GDM1 (cell line): ENCODE data around the gene RHOBTB3.
A peak's percentile ranks its signal among the peaks of the same experiment; 100 is the strongest.
"Not testable (repeated sequence)": the region's sequence is repeated elsewhere in the genome, so short reads cannot be mapped to it uniquely, and the experiment has no call there.

Source experiments
- DNase-seq: peaks from one replicate; lab custom pipeline; 2025; lab: John Stamatoyannopoulos, UW

Gene RHOBTB3

GRCh38 chr5:95713246-95713645 is 17.9 kb upstream of the RHOBTB3 start:
- DNase-seq: not testable (repeated sequence)

DNA sequence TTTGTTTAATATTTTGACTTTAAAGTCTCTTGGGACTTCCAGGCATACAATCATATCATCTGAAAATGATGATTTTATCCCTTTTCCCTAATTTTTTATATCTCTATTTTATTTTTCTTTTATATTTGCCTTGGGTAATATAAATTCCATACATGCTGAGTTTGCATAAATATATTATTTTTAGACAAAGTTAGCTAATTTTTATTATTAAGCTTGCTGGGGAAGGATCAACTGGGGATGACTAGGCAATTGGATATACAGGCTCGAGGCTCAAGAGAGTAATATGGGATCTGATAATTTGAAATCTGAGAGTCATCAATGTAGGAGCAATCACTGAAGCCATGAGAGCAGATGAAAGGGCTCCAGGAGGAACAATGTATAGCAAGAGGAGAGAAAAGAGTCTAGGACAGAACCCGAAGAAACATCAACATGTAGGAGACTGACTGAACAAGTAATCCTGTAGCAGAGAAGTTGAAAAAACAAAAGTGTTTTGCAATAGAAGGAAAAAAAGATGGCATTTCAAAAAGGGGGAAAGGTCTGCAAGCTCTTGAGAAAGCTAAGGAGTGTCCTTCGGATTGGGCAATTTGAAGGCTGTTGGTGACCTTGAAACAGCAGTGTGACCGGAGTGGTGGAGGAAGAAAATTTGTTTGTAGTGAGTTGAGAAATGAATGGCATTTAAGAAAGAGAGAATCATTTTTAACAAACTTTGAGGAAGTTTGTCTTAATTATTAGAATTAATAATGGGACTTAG is 17.0 kb upstream of the RHOBTB3 start:
- DNase-seq: no peak

DNA sequence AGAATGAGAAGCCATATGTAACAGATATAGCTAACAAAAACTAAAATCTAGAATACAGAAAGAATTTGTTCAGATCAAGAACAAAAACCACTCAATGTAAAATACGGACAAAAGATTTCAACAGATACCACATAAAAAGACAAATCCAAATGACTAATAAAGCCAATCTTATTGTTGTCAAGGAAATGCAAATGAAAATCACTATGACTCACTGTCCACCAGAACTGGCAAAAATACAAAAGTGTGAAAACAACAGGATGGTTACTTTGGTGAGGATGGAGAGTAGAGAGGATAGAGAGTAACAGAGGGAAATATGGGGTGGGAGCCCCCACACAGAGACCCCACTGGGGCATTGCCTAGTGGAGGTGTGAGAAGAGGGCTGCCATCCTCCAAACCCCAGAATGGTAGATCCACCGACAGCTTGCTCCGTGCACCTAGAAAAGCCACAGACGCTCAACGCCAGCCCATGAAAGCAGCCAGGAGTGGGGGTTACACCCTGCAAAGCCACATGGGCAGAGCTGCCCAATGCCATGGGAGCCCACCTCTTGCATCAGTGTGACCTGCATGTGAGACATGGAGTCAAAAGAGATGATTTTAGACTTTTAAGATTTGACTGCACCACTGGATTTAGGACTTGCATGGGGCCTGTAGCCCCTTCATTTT is 15.2 kb upstream of the RHOBTB3 start:
- no peak for DNase-seq

DNA sequence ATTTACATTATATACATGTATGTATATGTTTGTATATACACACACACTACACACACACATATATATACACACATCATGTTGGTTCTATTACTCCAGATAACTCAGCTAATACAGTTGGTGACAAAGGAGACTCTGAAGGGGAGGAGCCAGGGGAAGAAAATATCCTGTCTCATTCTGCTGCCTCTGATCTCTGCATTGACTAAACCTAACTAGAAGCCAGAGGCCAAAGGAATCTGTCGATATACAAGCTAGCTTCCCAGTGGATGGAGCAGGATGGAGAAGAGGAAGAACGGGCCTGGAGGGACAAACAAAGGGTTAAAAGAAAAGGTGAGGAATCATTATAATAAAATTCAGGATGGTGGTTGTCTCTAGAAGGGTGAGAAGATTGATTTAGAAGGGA is 13.7 kb upstream of the RHOBTB3 start:
- no peak for DNase-seq

DNA sequence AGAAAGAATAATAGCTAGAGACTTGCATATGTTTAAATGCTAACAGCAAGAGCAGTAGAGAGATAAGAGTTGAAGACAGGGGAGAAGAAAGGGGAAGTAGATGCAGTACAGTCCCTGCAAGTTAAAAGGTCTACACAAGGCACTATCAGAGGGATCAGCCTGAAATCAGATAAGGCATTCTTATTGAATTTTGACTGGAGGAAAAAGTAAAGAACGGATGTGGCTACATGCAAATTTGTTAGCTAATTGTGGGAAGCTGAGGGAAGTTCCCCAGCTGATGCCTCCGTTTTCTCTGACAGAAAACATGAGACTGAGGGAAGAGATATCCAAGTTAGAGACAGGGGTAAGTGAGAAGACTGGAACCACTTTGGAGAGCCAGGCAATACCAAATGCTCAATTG is 12.9 kb upstream of the RHOBTB3 start:
- DNase-seq: peak; percentile 50

GRCh38 chr5:95718738-95719137 is 12.4 kb upstream of the RHOBTB3 start:
- DNase-seq: no peak

DNA sequence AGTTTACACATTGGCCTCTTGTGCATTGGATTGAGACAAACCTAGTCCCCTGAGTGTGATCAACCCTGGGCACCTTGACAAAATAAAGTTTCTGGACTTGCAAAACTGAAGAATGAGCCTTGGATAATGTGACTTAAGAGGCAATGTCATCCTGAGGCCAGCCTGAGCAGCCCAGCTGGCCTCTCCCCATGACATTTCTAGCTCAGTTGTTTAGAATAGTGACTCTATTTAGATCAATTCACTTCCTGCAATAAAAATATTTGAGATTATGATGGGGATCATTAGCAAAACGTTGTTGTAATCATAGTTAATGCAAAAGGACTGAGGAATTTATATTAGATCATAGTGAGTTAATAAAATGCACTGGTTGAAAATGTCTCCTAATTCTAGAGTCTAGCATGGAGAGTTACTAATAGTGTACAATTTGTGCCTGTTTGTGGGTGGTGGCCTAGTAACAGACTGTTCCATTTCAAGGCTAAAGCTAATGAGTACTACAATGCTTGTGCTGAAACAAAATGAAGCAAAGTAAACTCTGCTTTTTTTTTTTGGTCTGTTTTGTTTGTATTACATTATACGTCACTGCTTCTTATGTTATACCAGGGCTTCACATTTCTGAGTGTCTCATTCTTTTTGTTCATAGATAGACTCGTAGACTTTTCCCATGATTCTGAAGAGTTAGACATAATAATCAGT is 10.9 kb upstream of the RHOBTB3 start:
- DNase-seq: no peak

DNA sequence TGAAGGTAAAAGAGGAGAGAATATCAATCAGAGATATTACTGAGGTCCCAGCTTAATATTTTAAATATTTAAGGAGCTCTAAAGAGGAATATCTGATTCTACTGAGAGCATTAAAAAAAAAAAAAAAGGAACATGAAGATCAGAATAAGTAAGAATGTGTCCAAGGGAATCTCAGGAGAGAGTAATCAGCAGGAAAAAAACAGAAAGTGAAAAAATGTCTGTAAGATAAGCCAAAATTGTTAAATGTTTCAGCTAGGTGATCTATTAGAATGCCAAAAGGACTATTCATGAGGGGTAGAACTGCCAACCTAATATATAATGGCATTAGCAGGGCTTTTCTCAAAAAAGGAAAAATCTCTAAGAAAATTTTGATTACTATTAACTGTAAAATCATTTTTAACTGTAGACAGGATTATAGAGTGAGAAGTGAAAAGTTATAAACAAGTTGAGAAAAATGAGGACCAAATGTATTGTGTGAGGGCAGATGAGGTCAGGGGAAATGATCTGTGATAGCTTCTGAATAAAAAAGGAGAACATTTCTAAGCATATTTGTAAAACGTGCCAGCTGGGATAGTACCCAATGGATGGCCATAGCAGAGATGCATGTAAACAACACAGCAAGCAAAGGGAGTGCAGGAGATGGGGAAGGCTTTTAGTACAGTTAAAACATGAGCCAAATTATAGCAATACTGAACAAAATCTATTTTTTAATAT is 9.4 kb upstream of the RHOBTB3 start:
- DNase-seq: no peak

DNA sequence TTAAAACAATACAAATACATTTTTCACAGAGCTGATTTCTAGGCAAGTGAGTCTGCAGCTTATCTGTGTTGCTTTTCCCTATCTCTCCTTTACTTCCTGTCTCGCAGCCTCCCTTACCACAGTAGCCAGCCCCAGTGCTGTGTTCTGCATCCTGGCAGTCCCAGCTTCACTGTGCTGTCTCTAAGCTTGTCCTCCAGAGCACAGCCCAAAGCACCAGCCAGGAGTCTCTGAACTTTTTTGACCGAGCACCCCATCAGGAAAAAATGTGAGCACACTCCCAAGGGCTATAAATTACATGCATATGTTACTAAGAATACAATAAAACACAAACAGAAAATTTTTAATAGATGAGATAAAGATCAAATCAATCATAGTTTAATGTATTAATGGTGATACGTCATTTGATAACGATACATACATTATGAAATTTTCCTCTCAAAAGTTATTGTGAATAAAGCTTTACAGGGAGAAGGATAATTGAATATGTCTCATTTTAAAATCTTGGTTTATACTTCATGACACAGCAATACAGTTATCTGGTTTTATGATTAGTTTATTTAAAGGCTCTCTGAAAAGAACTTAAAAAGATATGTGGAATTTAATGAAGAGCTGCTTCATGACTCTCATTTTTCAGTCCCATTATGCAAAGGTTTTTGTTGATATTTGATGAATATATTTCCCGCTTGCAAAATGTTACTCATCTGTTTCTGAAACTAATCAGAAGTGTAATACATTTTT is 7.3 kb upstream of the RHOBTB3 start:
- no peak for DNase-seq

DNA sequence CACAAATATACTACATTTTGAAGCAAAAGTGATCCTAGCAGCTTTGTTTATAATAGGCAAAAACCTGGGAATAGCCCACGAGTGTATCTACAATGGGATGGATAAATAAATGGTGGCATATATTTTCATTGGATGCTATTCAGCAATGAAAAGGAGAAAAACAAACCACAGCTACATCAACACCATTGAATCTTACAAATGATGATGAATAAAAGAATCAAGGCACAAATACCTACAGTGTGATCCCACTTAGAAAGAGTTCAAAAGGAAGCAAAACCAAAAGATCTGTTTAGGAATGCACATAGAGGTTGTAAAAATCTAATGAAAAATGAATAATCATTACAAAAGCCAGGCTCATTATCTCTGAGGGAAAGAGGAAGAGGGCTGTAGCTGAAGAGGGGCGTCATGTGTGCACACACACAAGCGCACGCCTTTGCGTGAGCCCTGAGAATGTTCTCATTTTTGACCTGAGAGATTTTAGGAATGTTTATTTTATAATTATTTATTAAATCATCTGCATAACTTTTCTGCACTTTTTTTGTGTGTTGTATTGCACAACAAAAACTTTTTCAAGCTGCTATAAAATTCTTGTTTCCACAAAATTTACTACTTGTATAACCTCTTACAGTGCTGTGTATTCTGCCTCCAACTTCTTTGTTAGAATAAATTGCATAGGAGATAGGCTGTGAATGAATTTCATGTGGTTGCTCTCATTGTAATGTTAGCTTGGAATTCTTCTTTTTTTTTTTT is 5.9 kb upstream of the RHOBTB3 start:
- DNase-seq: no peak

GRCh38 chr5:95725937-95726810 is 5.0 kb upstream of the RHOBTB3 start:
- DNase-seq: no peak

DNA sequence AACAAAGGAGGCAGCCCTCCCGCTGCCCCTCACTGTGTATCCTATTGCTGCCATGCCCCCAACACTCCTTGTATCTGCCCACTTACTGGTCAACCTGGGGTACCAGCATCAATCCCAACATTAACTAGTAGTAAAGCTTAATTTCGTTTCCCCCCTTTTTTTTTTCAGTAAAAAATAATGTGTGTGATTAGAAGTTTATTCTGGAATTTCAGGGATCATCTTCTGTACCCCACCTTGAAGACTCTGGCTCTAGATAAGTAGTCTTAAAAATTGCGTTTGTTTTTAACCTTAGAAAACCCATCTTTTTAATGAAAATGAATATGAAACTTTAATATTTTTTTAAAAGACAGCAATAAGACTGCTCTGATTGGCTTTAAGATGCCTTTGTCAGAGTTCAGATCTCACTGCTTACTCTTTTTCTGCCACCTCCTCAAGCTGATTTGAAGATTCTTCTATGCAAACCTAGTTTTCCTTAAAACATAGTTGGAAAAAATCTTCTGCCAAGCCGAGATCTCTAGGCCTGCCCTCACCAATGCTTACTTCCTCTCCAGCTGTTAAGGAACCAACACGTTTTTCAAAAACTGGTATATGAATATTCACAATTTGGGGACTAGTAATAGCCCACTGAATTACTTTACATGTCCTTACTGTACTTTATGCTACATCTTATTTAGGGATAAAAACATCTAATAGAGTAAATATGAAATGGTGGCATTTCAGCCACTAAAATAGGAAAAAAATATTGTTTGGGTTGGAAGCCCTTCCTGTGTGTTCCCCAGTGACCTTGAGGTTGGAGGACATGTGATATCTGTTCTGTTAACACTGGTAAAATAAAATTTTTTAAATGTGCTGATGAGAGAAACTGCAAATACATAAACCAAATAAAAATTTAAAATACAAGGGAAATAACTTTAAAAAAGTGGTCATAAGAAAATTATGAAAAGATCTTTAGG is 4.0 kb upstream of the RHOBTB3 start:
- no peak for DNase-seq

- no peak for DNase-seq
These were observed 3.4 kb upstream of the RHOBTB3 start for GRCh38 chr5:95727764-95728191.

DNA sequence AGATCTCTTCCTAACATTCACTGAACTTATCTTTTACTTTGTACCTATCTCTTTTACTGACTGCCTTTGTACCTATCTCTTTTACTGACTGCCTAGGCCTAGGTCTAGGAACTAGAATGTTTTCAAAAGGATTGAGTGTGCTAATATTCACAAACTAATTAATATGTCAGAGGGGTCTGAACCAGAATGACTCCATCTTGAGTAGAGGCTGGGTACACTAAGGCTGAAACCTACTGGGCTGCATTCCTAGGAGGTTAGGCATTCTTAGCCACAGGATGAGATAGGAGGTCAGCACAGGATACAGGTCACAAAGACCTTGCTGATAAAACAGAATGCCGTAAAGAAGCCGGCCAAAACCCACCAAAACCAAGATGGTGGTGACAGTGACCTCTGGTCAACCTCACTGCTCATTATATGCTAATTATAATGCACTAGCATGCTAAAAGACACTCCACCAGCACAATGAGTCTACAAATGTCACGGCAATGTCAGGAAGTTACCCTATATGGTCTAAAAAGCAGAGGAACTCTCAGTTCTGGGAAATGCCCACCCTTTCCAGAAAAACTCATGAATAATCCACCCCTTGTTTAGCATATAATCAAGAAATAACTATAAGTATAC is 2.5 kb upstream of the RHOBTB3 start:
- no peak for DNase-seq

- no peak for DNase-seq
These were observed 1.8 kb upstream of the RHOBTB3 start for GRCh38 chr5:95729115-95730010.

GRCh38 chr5:95730011-95730700 is 980 bp upstream of the RHOBTB3 start:
- DNase-seq: no peak
